HG03196 (cell line): ENCODE data around the gene MRPS2.

Source experiments
- ATAC-seq: cut with Tn5 transposase; IDR thresholded peaks from one replicate; pipeline ENCODE4 v1.9.1; 2021; ENCODE audit not compliant: unreplicated experiment

Gene MRPS2

DNA sequence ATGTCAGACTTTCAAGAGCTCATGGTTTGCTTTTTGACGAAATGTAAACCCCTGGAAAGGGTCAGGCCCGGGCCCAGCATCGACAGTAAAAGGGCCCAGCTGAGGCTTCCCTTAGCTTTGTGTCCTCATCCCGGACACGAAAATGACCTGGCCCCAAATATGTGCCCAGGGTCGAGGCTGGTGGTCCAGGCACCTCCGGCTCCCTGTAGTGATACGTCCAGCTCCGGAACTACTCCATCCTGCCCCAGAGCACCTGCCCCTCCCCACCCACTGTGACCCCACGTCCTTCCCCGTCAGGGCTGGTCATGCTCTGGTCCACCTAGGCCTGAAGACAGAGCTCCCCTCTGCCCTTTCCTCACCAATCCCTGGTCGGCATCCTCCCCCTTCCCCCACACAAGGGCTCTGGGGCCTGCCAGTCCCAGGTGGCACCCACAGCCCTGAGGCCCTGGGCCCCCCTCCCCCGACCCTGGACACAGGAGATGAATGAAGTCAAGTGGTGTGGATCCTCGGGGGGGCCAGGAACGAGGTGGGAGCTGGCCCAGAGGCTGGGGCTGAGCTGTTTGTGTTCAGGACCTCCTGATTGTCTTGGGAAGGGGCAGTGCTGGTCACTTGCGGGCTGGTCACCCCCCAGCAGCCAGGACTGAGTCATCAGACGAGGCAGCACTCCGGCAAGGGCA is 51.7 kb downstream of the MRPS2 start:
- ATAC-seq, result no peak

DNA sequence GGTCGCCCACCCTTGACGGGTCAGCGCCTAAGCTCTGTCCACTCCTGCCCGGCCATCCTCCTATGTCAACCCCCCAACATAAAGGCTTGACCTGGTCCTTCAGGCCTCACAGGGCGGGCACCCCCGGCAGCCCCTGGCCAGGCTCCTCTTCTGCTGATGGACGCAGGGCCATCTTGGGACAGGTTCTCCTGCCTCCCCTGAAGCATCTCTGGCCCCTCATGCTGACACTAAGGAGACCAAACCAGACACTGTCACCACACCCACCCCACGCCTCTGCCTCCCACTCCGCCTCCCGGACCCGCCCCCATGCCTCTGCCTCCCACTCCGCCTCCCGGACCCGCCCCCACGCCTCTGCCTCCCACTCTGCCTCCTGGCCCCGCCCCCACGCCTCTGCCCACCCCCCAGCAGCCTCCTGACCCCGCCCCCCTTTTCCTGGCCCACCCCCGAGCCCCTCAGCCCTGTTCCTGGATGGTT is 52.3 kb downstream of the MRPS2 start:
- ATAC-seq, result no peak
